Neural cell (in vitro differentiated cells): Measurements from ENCODE around the gene VWA3B. TPM values are rescaled to one million over a fixed set of nuclear protein-coding genes. Genes with fewer than 3 reads are reported as not detected.

ENCODE experiments used
- H2AFZ ChIP-seq: fragments of 200-600, 300-800 bp; sonication (generic), shearing (Covaris generic); 2 replicates; pipeline ENCODE4 v1.6.0; 2014; ENCODE audit warnings: low read depth, mild to moderate bottlenecking, antibody characterized with exemption, low read length, moderate library complexity
- H3F3A ChIP-seq: fragments of 200-600 bp; shearing (Covaris generic); 2 replicates; pipeline ENCODE4 v1.6.1; 2016; ENCODE audit warnings: mild to moderate bottlenecking, moderate library complexity, mixed read lengths, antibody characterized with exemption, low read length; ENCODE audit not compliant: insufficient read depth, poor library complexity, severe bottlenecking
- H3K27ac ChIP-seq: fragments of 200-600, 300-800 bp; sonication (generic), shearing (Covaris generic); 2 replicates; pipeline ENCODE4 v1.5.1; 2014; ENCODE audit warnings: mild to moderate bottlenecking, low read length, moderate library complexity
- H3K27me3 ChIP-seq: fragments of 300-800, 200-600 bp; sonication (generic), shearing (Covaris generic); 2 replicates; pipeline ENCODE4 v1.6.0; 2014; ENCODE audit warnings: mild to moderate bottlenecking, low read depth, low read length, moderate library complexity; ENCODE audit not compliant: insufficient read depth
- H3K36me3 ChIP-seq: fragments of 300-800, 200-600 bp; sonication (generic), shearing (Covaris generic); 2 replicates; pipeline ENCODE4 v1.5.1; 2014; ENCODE audit warnings: mild to moderate bottlenecking, antibody characterized with exemption, low read length, moderate library complexity; ENCODE audit not compliant: insufficient read depth
- H3K4me2 ChIP-seq: fragments of 300-800, 200-600 bp; sonication (generic), shearing (Covaris generic); 2 replicates; pipeline ENCODE4 v1.6.0; 2014; ENCODE audit warnings: mild to moderate bottlenecking, low read length
- H3K4me3 ChIP-seq: fragments of 300-800, 200-600 bp; sonication (generic), shearing (Covaris generic); 2 replicates; pipeline ENCODE4 v1.5.1; 2014; ENCODE audit warnings: mild to moderate bottlenecking, low read length, moderate library complexity
- H3K79me2 ChIP-seq: fragments of 200-600 bp; shearing (Covaris generic); replicated peaks from 2 replicates; pipeline ENCODE4 v1.6.0; 2014; ENCODE audit warnings: mild to moderate bottlenecking, low read length, moderate library complexity; ENCODE audit not compliant: insufficient read depth
- H3K9ac ChIP-seq: fragments of 300-800, 200-600 bp; sonication (generic), shearing (Covaris generic); 2 replicates; pipeline ENCODE4 v1.6.1; 2016; ENCODE audit warnings: mild to moderate bottlenecking, low read length, mixed read lengths
- H3K9me2 ChIP-seq: fragments of 200-600 bp; shearing (Covaris generic); 2 replicates; pipeline ENCODE4 v1.6.1; 2016; ENCODE audit warnings: mild to moderate bottlenecking, low read length, mixed read lengths; ENCODE audit not compliant: insufficient read depth
- H3K9me3 ChIP-seq: fragments of 200-600, 300-800 bp; sonication (generic), shearing (Covaris generic); 2 replicates; pipeline ENCODE4 v1.6.1; 2016; ENCODE audit warnings: mild to moderate bottlenecking, mixed run types, low read length, moderate library complexity, mixed read lengths
- H4K20me1 ChIP-seq: fragments of 200-600 bp; shearing (Covaris generic); 2 replicates; pipeline ENCODE4 v1.6.1; 2016; ENCODE audit warnings: mild to moderate bottlenecking, mixed run types; ENCODE audit not compliant: insufficient read depth
- CTCF ChIP-seq: fragments of 450-650 bp; IDR thresholded peaks from 2 replicates; pipeline ENCODE4 v1.5.1; 2014; ENCODE audit warnings: antibody characterized with exemption, mild to moderate bottlenecking, moderate library complexity; ENCODE audit not compliant: poor library complexity, severe bottlenecking
- EP300 ChIP-seq: fragments of 450-650 bp; conservative IDR thresholded peaks from 2 replicates; pipeline ENCODE4 v1.6.1; 2014; ENCODE audit warnings: antibody characterized with exemption, mild to moderate bottlenecking, moderate library complexity; ENCODE audit not compliant: poor library complexity, severe bottlenecking
- EZH2 ChIP-seq: fragments of 200-600, 300-800 bp; shearing (Covaris generic), sonication (generic); IDR thresholded peaks from 2 replicates; pipeline ENCODE4 v1.6.1; 2014; ENCODE audit warnings: antibody characterized with exemption, low read length, borderline replicate concordance, mild to moderate bottlenecking; ENCODE audit not compliant: insufficient read depth, poor library complexity, severe bottlenecking
- MXI1 ChIP-seq: fragments of 450-650 bp; conservative IDR thresholded peaks from 2 replicates; pipeline ENCODE4 v1.6.1; 2014; ENCODE audit warnings: antibody characterized with exemption, mild to moderate bottlenecking; ENCODE audit not compliant: poor library complexity, severe bottlenecking
- POLR2AphosphoS5 ChIP-seq: IDR thresholded peaks from 2 replicates; pipeline ENCODE4 v1.6.1; 2012
- RAD21 ChIP-seq: fragments of 450-650 bp; conservative IDR thresholded peaks from 2 replicates; pipeline ENCODE4 v1.6.1; 2014; ENCODE audit warnings: antibody characterized with exemption, mild to moderate bottlenecking, moderate library complexity
- REST ChIP-seq: IDR thresholded peaks from 2 replicates; pipeline ENCODE4 v1.6.1; 2012; ENCODE audit warnings: borderline replicate concordance
- SMC3 ChIP-seq: fragments of 450-650 bp; conservative IDR thresholded peaks from 2 replicates; pipeline ENCODE4 v1.6.1; 2014; ENCODE audit warnings: antibody characterized with exemption, mild to moderate bottlenecking, moderate library complexity; ENCODE audit not compliant: poor library complexity
- TAF1 ChIP-seq: IDR thresholded peaks from 2 replicates; pipeline ENCODE4 v1.6.1; 2012; ENCODE audit warnings: low read depth
- polyA plus RNA-seq: library from polyadenylated mRNA; depleted of rRNA; stranded (reverse); fragments of >200 nt; gene quantifications from 2 replicates; pipeline ENCODE4 v1.2.3, GENCODE V29; 2014

Gene VWA3B
- polyA plus RNA-seq, 1 donor from 2014 or later, result not detected

- no peak overlapping the region for H3K9ac ChIP-seq
- no peak overlapping the region for H2AFZ ChIP-seq
- H3K79me2 ChIP-seq, result no peaks in the 10 kb centered on the region
- H3F3A ChIP-seq, result no peaks in the 10 kb centered on the region
- TF ChIP-seq CTCF, result no peak
- TF ChIP-seq RAD21, result no peak
- TF ChIP-seq TAF1, result no peak
- TF ChIP-seq REST, result no peak
- no peak for TF ChIP-seq MXI1
- no peak for TF ChIP-seq EP300
- TF ChIP-seq EZH2, result no peak
- no peak for TF ChIP-seq SMC3
- TF ChIP-seq POLR2AphosphoS5, result no peak
- no peak overlapping the region for H3K4me3 ChIP-seq
- no peaks in the 10 kb centered on the region for H3K36me3 ChIP-seq
- H3K27ac ChIP-seq, result no peak overlapping the region
- H3K9me2 ChIP-seq, result no peaks in the 10 kb centered on the region
- no peaks in the 10 kb centered on the region for H4K20me1 ChIP-seq
- no peaks in the 10 kb centered on the region for H3K27me3 ChIP-seq
- no peak overlapping the region for H3K4me2 ChIP-seq
- no peaks in the 10 kb centered on the region for H3K9me3 ChIP-seq
Measured at GRCh38 chr2:98281607-98282006, 194.6 kb downstream of the VWA3B start.

DNA sequence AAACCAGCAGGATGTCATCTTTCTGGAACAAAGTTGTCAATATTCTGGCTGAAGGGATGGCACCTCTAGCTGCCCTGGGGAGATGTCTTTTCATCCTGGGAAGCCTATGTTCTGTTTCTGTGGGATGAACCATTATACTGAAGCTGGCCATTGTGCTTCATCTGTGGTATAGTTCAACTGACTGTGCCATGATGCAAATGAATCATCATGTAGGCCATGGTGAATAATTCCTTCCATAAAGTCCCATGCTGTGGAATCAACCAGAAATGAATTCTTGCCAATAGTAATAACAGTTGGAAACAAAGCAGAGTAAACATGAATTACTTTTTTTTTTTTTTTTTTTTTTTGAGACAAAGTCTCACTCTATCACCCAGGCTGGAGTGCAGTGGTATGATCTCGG is 195.1 kb downstream of the VWA3B start:
- H3K79me2 ChIP-seq, result no peaks in the 10 kb centered on the region
- no peak overlapping the region for H3K4me3 ChIP-seq
- no peaks in the 10 kb centered on the region for H3K9me3 ChIP-seq
- no peaks in the 10 kb centered on the region for H3F3A ChIP-seq
- H3K27me3 ChIP-seq, result no peaks in the 10 kb centered on the region
- no peak overlapping the region for H3K27ac ChIP-seq
- H2AFZ ChIP-seq, result no peak overlapping the region
- no peaks in the 10 kb centered on the region for H4K20me1 ChIP-seq
- no peaks in the 10 kb centered on the region for H3K9me2 ChIP-seq
- H3K9ac ChIP-seq, result no peak overlapping the region
- H3K4me2 ChIP-seq, result no peak overlapping the region
- TF ChIP-seq TAF1, result no peak
- no peak for TF ChIP-seq SMC3
- no peak for TF ChIP-seq MXI1
- TF ChIP-seq REST, result no peak
- no peak for TF ChIP-seq POLR2AphosphoS5
- TF ChIP-seq CTCF, result no peak
- TF ChIP-seq EP300, result no peak
- no peak for TF ChIP-seq RAD21
- TF ChIP-seq EZH2, result no peak
- no peaks in the 10 kb centered on the region for H3K36me3 ChIP-seq
